GM20000 (cell line): ENCODE data around the gene SMARCC2.

Experiments used
- DNase-seq: peaks from one replicate; pipeline ENCODE4 v3.0.0; 2012; ENCODE audit warnings: low spot score
- CTCF ChIP-seq: IDR thresholded peaks from 2 replicates; pipeline ENCODE4 v1.5.1; 2012; ENCODE audit warnings: mild to moderate bottlenecking, control low read depth; ENCODE audit errors: extremely low read depth, missing control alignments

The SMARCC2 gene

GRCh38 chr12:56129206-56129941 is 59.9 kb downstream of the SMARCC2 start:
- DNase-seq = peak; percentile 65
- no peak for TF ChIP-seq CTCF

GRCh38 chr12:56128670-56129205 is 60.5 kb downstream of the SMARCC2 start:
- DNase-seq = no peak
- TF ChIP-seq CTCF = no peak

GRCh38 chr12:56127888-56128669 is 61.2 kb downstream of the SMARCC2 start, which contains the start of gene ESYT1:
ESYT1 (plus strand) TSS chr12:56128267; CDS start chr12:56128320, 53 bp downstream.
- no peak for TF ChIP-seq CTCF
- DNase-seq = peak; percentile 96

GRCh38 chr12:56127485-56127887 is 61.8 kb downstream of the SMARCC2 start:
- no peak for DNase-seq
- no peak for TF ChIP-seq CTCF

- TF ChIP-seq CTCF = no peak
- DNase-seq = no peak
Observed at GRCh38 chr12:56126732-56127239, 62.5 kb downstream of the SMARCC2 start.

GRCh38 chr12:56124133-56124532 is 65.2 kb downstream of the SMARCC2 start:
- DNase-seq = no peak
- no peak for TF ChIP-seq CTCF

GRCh38 chr12:56122637-56123036 is 66.6 kb downstream of the SMARCC2 start:
- no peak for DNase-seq
- TF ChIP-seq CTCF = no peak
